Stimulated activated naive B cell treated with anti-CD40 and anti-IgM and Interleukin-4, amounts not matched to agents 10 μg/mL and 1 μg/mL and 100 μg/mL, for 72 hours (primary cell): ENCODE results near the gene RBFOX2.
"Not testable (repeated sequence)": the region's sequence is repeated elsewhere in the genome, so short reads cannot be mapped to it uniquely, and the experiment has no call there.

Experiments
- ATAC-seq, 2 donors: fragments of 150-1000 bp; cut with Tn5 transposase; replicated peaks; 2 replicates each; pipeline ENCODE4 v1.10.0; 2021; ENCODE audit warnings: moderate library complexity in 1 of 2
- DNase-seq: peaks from one replicate; pipeline ENCODE4 v3.0.0; 2021
- H3K27ac Mint-ChIP-seq: one replicate; pipeline ENCODE4 v1.8.0; 2022; ENCODE audit warnings: mild to moderate bottlenecking, mixed read lengths
- H3K27me3 Mint-ChIP-seq, 2 donors: one replicate each; pipeline ENCODE4 v1.8.0; 2022; ENCODE audit warnings: mixed read lengths in 2 of 2
- H3K36me3 Mint-ChIP-seq, 2 donors: one replicate each; pipeline ENCODE4 v1.8.0; 2022; ENCODE audit warnings: mixed read lengths in 2 of 2, mild to moderate bottlenecking in 1 of 2
- H3K4me1 Mint-ChIP-seq, 2 donors: one replicate each; pipeline ENCODE4 v1.8.0; 2022; ENCODE audit warnings: mixed read lengths in 2 of 2, mild to moderate bottlenecking in 1 of 2
- H3K4me3 Mint-ChIP-seq, 2 donors: one replicate each; pipeline ENCODE4 v1.8.0; 2022; ENCODE audit warnings: mild to moderate bottlenecking in 2 of 2, mixed read lengths in 2 of 2, moderate library complexity in 1 of 2
- H3K9me3 Mint-ChIP-seq, 2 donors: one replicate each; pipeline ENCODE4 v1.8.0; 2022; ENCODE audit warnings: mixed read lengths in 2 of 2, mild to moderate bottlenecking in 1 of 2

The RBFOX2 gene

GRCh38 chr22:35711336-35711735, 317.3 kb downstream of the RBFOX2 start:
- ATAC-seq: no peak
- Mint-ChIP-seq H3K27ac (no peak overlapping the region), H3K36me3 (peaks cover 5 to 11% of the 10 kb centered on the region in 2 donors), H3K9me3 (peaks cover 7 to 12% of the 10 kb centered on the region in 2 donors), H3K4me1 (no peaks in the 10 kb centered on the region), H3K27me3 (peaks cover 34 to 39% of the 10 kb centered on the region in 2 donors), H3K4me3 (no peak overlapping the region)
- no peak for DNase-seq

- Mint-ChIP-seq H3K4me3 (no peak overlapping the region), H3K36me3 (peaks cover 5 to 11% of the 10 kb centered on the region in 2 donors), H3K27me3 (peaks cover 24 to 26% of the 10 kb centered on the region in 2 donors), H3K9me3 (peaks cover 7 to 12% of the 10 kb centered on the region in 2 donors), H3K27ac (no peak overlapping the region), H3K4me1 (no peaks in the 10 kb centered on the region)
- ATAC-seq (no peak), DNase-seq (no peak)
Measured at GRCh38 chr22:35708917-35709316, 319.7 kb downstream of the RBFOX2 start.

DNA sequence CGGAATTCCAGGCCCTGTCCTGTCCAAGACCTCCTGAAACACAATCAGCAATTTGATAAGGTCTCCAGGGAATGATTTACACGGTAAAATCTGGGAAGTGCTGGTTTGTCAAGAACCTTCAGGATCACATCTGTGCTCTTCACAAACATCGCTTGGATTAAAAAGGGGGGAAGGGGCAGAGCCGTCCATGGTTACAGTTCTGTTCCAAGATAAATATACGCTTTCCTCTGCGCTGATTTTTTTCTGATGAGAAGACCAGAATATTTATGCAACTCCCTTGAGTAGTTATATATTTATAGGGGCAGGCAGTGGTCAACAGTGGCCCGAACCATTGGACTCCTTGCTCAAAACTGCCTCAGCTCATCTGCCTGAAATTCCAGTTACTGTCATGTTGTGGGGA, 320.2 kb downstream of the RBFOX2 start:
- H3K27me3 Mint-ChIP-seq: peaks cover 19 to 21% of the 10 kb centered on the region in 2 donors
- no peak overlapping the region for H3K4me3 Mint-ChIP-seq
- H3K4me1 Mint-ChIP-seq: no peaks in the 10 kb centered on the region
- no peak for DNase-seq
- ATAC-seq: no peak
- no peak overlapping the region for H3K27ac Mint-ChIP-seq
- peaks cover 6 to 8% of the 10 kb centered on the region in 2 donors for H3K9me3 Mint-ChIP-seq
- H3K36me3 Mint-ChIP-seq: peaks cover 4 to 8% of the 10 kb centered on the region in 2 donors

DNA sequence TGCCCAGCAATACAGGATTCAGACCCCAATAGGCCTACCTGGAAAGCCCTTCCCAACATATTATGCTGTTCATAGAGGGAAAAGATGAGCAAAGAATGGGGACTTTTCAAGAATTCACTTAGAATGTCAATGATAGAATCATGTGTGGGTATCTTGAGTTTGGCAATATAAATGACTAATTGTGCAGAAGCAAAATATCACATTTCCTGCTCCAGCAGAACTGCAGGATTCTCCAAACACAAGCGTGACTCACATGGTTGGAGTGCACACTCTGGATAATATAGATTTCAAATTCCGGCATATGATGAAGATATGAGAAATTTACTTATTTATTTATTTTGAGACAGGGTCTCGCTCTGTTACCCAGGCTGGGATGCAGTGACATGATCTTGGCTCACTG, 323.5 kb downstream of the RBFOX2 start:
- DNase-seq (no peak), ATAC-seq (no peak)
- no peak overlapping the region for H3K4me3 Mint-ChIP-seq

GRCh38 chr22:35703861-35704584, 324.6 kb downstream of the RBFOX2 start:
- H3K27me3 Mint-ChIP-seq: peaks cover 8 to 11% of the 10 kb centered on the region in 2 donors
- H3K27ac Mint-ChIP-seq: no peak overlapping the region
- DNase-seq (no peak), ATAC-seq (no peak)
- H3K36me3 Mint-ChIP-seq: no peaks in the 10 kb centered on the region
- no peaks in the 10 kb centered on the region for H3K9me3 Mint-ChIP-seq
- H3K4me3 Mint-ChIP-seq: no peak overlapping the region
- H3K4me1 Mint-ChIP-seq: no peaks in the 10 kb centered on the region

More for the DNA sequence above, 323.5 kb downstream of the RBFOX2 start:
- no peak overlapping the region for H3K27ac Mint-ChIP-seq
- H3K36me3 Mint-ChIP-seq: no peaks in the 10 kb centered on the region
- peaks cover 8 to 11% of the 10 kb centered on the region in 2 donors for H3K27me3 Mint-ChIP-seq
- H3K4me1 Mint-ChIP-seq: no peaks in the 10 kb centered on the region
- no peaks in the 10 kb centered on the region for H3K9me3 Mint-ChIP-seq

- H3K36me3 Mint-ChIP-seq, H3K4me3 Mint-ChIP-seq, H3K4me1 Mint-ChIP-seq, H3K27me3 Mint-ChIP-seq, DNase-seq, H3K27ac Mint-ChIP-seq, H3K9me3 Mint-ChIP-seq: not testable (repeated sequence)
- peak in 1 of 2 donors; percentile 57 for ATAC-seq
Measured at GRCh38 chr22:35699852-35700251, 328.8 kb downstream of the RBFOX2 start.

DNA sequence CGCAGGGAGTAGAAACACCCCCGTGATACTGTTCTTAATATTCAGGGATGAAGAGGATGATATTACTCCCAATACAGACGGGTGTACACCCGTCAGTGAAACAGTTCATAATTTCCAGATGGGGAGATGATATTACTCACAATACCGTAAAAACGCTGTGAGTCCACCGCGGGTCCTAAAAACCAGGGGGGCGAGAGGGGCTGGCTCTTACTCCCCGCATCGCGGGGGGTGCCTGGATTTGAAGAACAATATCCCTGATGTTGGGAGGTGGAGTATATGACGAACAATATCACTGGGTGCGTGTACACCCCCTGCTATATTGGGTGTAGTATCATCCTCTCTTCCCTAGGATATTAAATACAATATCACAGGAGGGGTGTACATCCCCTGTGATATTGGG, 331.5 kb downstream of the RBFOX2 start:
- no peaks in the 10 kb centered on the region for H3K4me1 Mint-ChIP-seq

GRCh38 chr22:35695202-35695601, 333.4 kb downstream of the RBFOX2 start:
- H3K4me1 Mint-ChIP-seq: no peaks in the 10 kb centered on the region
- no peak for ATAC-seq
- no peaks in the 10 kb centered on the region for H3K36me3 Mint-ChIP-seq
- no peak for DNase-seq
- H3K9me3 Mint-ChIP-seq: no peaks in the 10 kb centered on the region
- no peak overlapping the region for H3K27ac Mint-ChIP-seq
- no peak overlapping the region for H3K4me3 Mint-ChIP-seq
- H3K27me3 Mint-ChIP-seq: peaks cover 13 to 17% of the 10 kb centered on the region in 2 donors

More for the DNA sequence above, 331.5 kb downstream of the RBFOX2 start:
- peak in 1 of 2 donors; percentile 23 for ATAC-seq
- Mint-ChIP-seq H3K4me3 (no peak overlapping the region), H3K9me3 (no peaks in the 10 kb centered on the region), H3K36me3 (no peaks in the 10 kb centered on the region), H3K27ac (no peak overlapping the region), H3K27me3 (peaks cover 5 to 11% of the 10 kb centered on the region in 2 donors)
- DNase-seq: no peak

DNA sequence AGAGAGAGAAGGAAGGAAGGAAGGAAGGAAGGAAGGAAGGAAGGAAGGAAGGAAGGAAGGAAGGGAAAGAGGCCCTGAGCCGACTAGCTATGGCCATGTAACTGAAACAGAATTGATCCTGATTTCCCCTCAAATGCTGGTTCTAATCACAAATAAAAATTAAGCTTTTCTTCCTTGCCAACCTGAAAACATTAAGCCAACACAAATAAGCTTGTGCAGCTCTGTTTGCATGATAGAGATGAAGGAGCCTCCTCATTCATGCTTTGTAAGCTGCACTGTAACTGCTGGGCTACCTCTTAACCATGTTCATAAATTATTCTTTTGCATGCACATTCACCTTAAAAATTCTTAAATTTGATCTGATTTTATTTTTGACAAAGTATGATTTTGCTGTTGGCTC, 338.6 kb downstream of the RBFOX2 start:
- peaks cover 13 to 16% of the 10 kb centered on the region in 2 donors for H3K4me1 Mint-ChIP-seq
- no peaks in the 10 kb centered on the region for H3K36me3 Mint-ChIP-seq
- ATAC-seq (no peak), DNase-seq (no peak)
- no peak overlapping the region for H3K4me3 Mint-ChIP-seq
- no peak overlapping the region for H3K27ac Mint-ChIP-seq
- peaks cover 0 to 2% of the 10 kb centered on the region in 2 donors for H3K9me3 Mint-ChIP-seq
- peaks cover 9 to 25% of the 10 kb centered on the region in 2 donors for H3K27me3 Mint-ChIP-seq

DNA sequence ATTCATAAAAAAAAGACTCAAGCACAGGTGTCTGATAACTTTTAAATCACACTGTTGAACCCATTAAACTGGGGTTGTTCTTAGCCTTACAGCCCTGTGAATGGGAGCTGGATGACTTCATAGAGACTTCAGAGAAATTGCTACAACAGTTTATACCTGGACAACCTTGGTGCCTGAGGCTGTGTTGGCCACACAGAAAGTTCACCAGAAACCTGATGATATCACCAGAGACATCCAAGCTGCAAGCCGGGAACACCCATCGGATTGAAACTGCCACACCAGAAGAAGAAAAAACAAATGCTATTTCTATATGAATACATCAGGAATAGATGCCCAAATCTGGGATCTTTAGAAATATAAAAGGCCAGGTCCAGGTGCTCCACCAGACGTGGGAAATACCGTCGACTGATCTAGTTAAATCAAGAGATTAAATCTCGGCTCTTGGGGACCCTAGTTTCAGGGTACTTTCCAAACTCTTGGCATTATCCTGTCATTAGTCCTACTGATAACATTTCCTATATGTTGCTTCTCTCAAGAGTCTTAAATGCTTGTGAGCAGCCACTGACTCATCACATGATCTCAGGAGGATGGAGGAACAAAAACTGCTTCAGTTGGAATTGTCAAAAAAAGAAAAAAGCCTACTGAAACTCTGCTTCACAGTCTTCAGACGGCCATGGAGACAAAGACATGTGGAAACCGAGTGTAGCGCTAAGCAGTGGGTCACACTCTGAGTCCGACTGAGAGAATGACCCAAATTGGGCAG, 339.5 kb downstream of the RBFOX2 start:
- Mint-ChIP-seq H3K4me1 (peaks cover 13 to 16% of the 10 kb centered on the region in 2 donors), H3K4me3 (no peak overlapping the region), H3K27me3 (peaks cover 9 to 25% of the 10 kb centered on the region in 2 donors), H3K9me3 (peaks cover 0 to 2% of the 10 kb centered on the region in 2 donors), H3K36me3 (no peaks in the 10 kb centered on the region), H3K27ac (no peak overlapping the region)
- ATAC-seq: no peak
- DNase-seq: no peak
